Testis (tissue), 3 donors: ENCODE measurements around the gene PRKN. TPM values are rescaled to one million over a fixed set of nuclear protein-coding genes. Genes with fewer than 3 reads are reported as not detected.

Experiments
- DNase-seq: peaks from one replicate; pipeline ENCODE4 v3.0.0-alpha.2; 2019
- H3K27ac ChIP-seq, 2 donors: fragments of 200-600 bp; sonication (generic); one replicate each; pipeline ENCODE4 v1.5.1; 2019
- H3K27me3 ChIP-seq: fragments of 200-600 bp; sonication (generic); one replicate; pipeline ENCODE4 v1.5.1; 2019
- H3K36me3 ChIP-seq: fragments of 200-600 bp; sonication (generic); one replicate; pipeline ENCODE4 v1.5.1; 2017; ENCODE audit warnings: low read depth; ENCODE audit errors: missing control alignments
- H3K4me1 ChIP-seq: fragments of 200-600 bp; sonication (generic); one replicate; pipeline ENCODE4 v1.5.1; 2019
- H3K4me3 ChIP-seq, 2 donors: fragments of 200-600 bp; sonication (generic); one replicate each; pipeline ENCODE4 v1.5.1; 2017 to 2019
- H3K9me3 ChIP-seq: fragments of 200-600 bp; sonication (generic); one replicate; pipeline ENCODE4 v1.5.1; 2017
- CTCF ChIP-seq, 3 experiments: fragments of 450-650 bp in 2 of 3; fragments of 200-600 bp in 1 of 3; sonication (generic) in 1 of 3; IDR thresholded peaks; one replicate each; pipeline ENCODE4 v1.5.1; 2016 to 2019; ENCODE audit warnings: antibody characterized with exemption in 3 of 3, mild to moderate bottlenecking in 2 of 3, moderate library complexity in 1 of 3
- POLR2A ChIP-seq: fragments of 450-650 bp; IDR thresholded peaks from one replicate; pipeline ENCODE4 v1.6.1; 2017; ENCODE audit warnings: antibody characterized with exemption, mild to moderate bottlenecking, moderate library complexity
- WGBS, 2 donors: methylation state at CpG; one replicate each; pipeline ENCODE4 v1.1.5; 2018; 5-methylcytosine and 5-hydroxymethylcytosine counted together
- intact Hi-C: fragments of 100-400 bp; cut with DNase I; formaldehyde crosslinking; loops from one replicate; pipeline ENCODE4 v1.15.1; 2023; ENCODE audit warnings: low total_unique reads
- polyA plus RNA-seq: library from polyadenylated mRNA; stranded (reverse); fragments of 350-450 nt; fragmentation: Illumina TruSeq; extraction: RNeasy Lipid Tissue Mini Kit (QIAGEN cat#74804); gene quantifications from one replicate; pipeline ENCODE4 v1.2.3, GENCODE V29; 2014; ENCODE audit warnings: low read depth, low replicate concordance; ENCODE audit not compliant: insufficient read depth
- total RNA-seq, 2 donors: library from RNA; depleted of rRNA; stranded (reverse); fragments of >200 nt; gene quantifications; one replicate each; pipeline ENCODE4 v1.2.3, GENCODE V29; 2016

PRKN gene
- total and polyA plus RNA-seq, 3 donors from 2014 or later, result 19.1 to 34.5 (median 28.8) TPM

- DNase-seq, result no peak
- Histone ChIP-seq H3K36me3 (no peaks in the 10 kb centered on the region), H3K4me3 (no peak overlapping the region), H3K27me3 (no peaks in the 10 kb centered on the region), H3K9me3 (no peaks in the 10 kb centered on the region), H3K27ac (no peak overlapping the region), H3K4me1 (no peaks in the 10 kb centered on the region)
- intact Hi-C loops, result no loop called here
- TF ChIP-seq CTCF (IDR thresholded peaks at IDR 0.05), result no peak
Measured at GRCh38 chr6:162698440-162698839, 29.1 kb downstream of the PRKN start.

GRCh38 chr6:162697872-162698403, 29.6 kb downstream of the PRKN start:
- no peak overlapping the region for H3K4me3 ChIP-seq
- no peak for DNase-seq
- TF ChIP-seq CTCF (IDR thresholded peaks at IDR 0.05) (no peak), POLR2A (no peak)
- no peak overlapping the region for H3K27ac ChIP-seq
- no peaks in the 10 kb centered on the region for H3K4me1 ChIP-seq
- 55 to 88% methylated on average over 1 of the region's 1 CpG for WGBS, 2 donors
- no peaks in the 10 kb centered on the region for H3K27me3 ChIP-seq
- intact Hi-C loops, result no loop called here
- no peaks in the 10 kb centered on the region for H3K9me3 ChIP-seq
- no peaks in the 10 kb centered on the region for H3K36me3 ChIP-seq

GRCh38 chr6:162690158-162690557, 37.4 kb downstream of the PRKN start:
- H3K27ac ChIP-seq, result no peak overlapping the region
- H3K4me3 ChIP-seq, result no peak overlapping the region
- H3K4me1 ChIP-seq, result no peaks in the 10 kb centered on the region
- intact Hi-C loops, result no loop called here
- no peak for DNase-seq
- H3K9me3 ChIP-seq, result no peaks in the 10 kb centered on the region
- H3K36me3 ChIP-seq, result no peaks in the 10 kb centered on the region
- no peak for TF ChIP-seq POLR2A
- whole genome bisulfite sequencing, 2 donors, result 74 to 83% methylated on average over 5 of the region's 5 CpGs
- no peaks in the 10 kb centered on the region for H3K27me3 ChIP-seq

- Histone ChIP-seq H3K9me3 (no peaks in the 10 kb centered on the region), H3K4me3 (no peak overlapping the region), H3K36me3 (no peaks in the 10 kb centered on the region), H3K4me1 (peaks cover 8% of the 10 kb centered on the region), H3K27ac (no peak overlapping the region), H3K27me3 (no peaks in the 10 kb centered on the region)
- TF ChIP-seq CTCF (IDR thresholded peaks at IDR 0.05) (no peak), POLR2A (no peak)
- no peak for DNase-seq
- 82 to 88% methylated on average over 3 of the region's 3 CpGs for WGBS, 2 donors
- intact Hi-C loops, result no loop called here
Measured at GRCh38 chr6:162688751-162689345, 38.7 kb downstream of the PRKN start.

- H3K36me3 ChIP-seq, result no peaks in the 10 kb centered on the region
- intact Hi-C loops, result no loop called here
- no peaks in the 10 kb centered on the region for H3K27me3 ChIP-seq
- peaks cover 8% of the 10 kb centered on the region for H3K4me1 ChIP-seq
- H3K27ac ChIP-seq, result no peak overlapping the region
- DNase-seq, result no peak
- TF ChIP-seq CTCF (IDR thresholded peaks at IDR 0.05) (no peak), POLR2A (no peak)
- H3K9me3 ChIP-seq, result no peaks in the 10 kb centered on the region
- no peak overlapping the region for H3K4me3 ChIP-seq
- WGBS, 2 donors, result 80 to 82% methylated on average over 5 of the region's 5 CpGs
Measured at GRCh38 chr6:162685586-162685985, 42.0 kb downstream of the PRKN start.
